WERI-Rb-1 (cell line): ENCODE measurements around the gene CNIH2.
"Not testable (repeated sequence)": the region's sequence is repeated elsewhere in the genome, so short reads cannot be mapped to it uniquely, and the experiment has no call there.

Experiments
- DNase-seq: peaks from one replicate; pipeline ENCODE4 v3.0.0-alpha.2; 2020
- H3K27ac ChIP-seq: fragments of 250-450 bp; sonication (Bioruptor Pico); 2 replicates; pipeline ENCODE4 v1.5.1; 2020; ENCODE audit warnings: mild to moderate bottlenecking, moderate library complexity
- H3K27me3 ChIP-seq: fragments of 250-450 bp; sonication (Bioruptor Pico); 2 replicates; pipeline ENCODE4 v1.5.1; 2021; ENCODE audit warnings: mild to moderate bottlenecking, low read depth, moderate library complexity; ENCODE audit not compliant: insufficient read depth, severe bottlenecking
- H3K36me3 ChIP-seq: fragments of 250-450 bp; sonication (Bioruptor Pico); 2 replicates; pipeline ENCODE4 v1.5.1; 2020; ENCODE audit warnings: mild to moderate bottlenecking, moderate library complexity
- H3K4me3 ChIP-seq: 2 replicates; pipeline ENCODE4 v1.5.1; 2011; ENCODE audit warnings: low read depth, mild to moderate bottlenecking, control low read depth, low read length
- H3K9me3 ChIP-seq: fragments of 250-450 bp; sonication (Bioruptor Pico); 2 replicates; pipeline ENCODE4 v1.5.1; 2021; ENCODE audit warnings: mild to moderate bottlenecking, moderate library complexity; ENCODE audit not compliant: severe bottlenecking
- TF ChIP-seq, protein P1 (sequence below): IDR thresholded peaks from 2 replicates; pipeline ENCODE4 v1.5.1; 2011; ENCODE audit warnings: low read depth, mild to moderate bottlenecking, control low read depth, inconsistent platforms, low read length

Gene CNIH2

DNA sequence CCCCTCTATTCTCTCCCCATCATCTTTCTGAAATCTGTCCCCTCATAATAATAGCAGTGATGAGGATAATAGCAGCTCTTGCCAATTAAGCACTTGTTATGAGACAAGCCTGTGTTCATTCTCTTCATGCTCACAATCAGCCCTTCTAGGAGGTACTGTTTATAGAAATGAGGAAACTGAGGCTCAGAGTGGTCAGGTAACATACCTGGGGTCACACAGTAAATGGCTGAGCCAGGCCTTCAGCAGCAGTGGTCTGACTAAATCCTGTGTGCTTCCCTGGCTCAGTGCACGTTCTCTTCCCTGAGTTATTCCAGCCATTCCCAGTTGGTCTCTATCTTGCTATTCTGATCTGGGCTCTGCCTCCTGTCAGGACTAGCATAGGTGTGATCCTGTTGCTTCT lies 3.8 kb upstream of the CNIH2 start:
- TF ChIP-seq, protein P1, sequence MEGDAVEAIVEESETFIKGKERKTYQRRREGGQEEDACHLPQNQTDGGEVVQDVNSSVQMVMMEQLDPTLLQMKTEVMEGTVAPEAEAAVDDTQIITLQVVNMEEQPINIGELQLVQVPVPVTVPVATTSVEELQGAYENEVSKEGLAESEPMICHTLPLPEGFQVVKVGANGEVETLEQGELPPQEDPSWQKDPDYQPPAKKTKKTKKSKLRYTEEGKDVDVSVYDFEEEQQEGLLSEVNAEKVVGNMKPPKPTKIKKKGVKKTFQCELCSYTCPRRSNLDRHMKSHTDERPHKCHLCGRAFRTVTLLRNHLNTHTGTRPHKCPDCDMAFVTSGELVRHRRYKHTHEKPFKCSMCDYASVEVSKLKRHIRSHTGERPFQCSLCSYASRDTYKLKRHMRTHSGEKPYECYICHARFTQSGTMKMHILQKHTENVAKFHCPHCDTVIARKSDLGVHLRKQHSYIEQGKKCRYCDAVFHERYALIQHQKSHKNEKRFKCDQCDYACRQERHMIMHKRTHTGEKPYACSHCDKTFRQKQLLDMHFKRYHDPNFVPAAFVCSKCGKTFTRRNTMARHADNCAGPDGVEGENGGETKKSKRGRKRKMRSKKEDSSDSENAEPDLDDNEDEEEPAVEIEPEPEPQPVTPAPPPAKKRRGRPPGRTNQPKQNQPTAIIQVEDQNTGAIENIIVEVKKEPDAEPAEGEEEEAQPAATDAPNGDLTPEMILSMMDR: no peak
- H3K9me3 ChIP-seq: no peaks in the 10 kb centered on the region
- no peak overlapping the region for H3K27ac ChIP-seq
- DNase-seq: no peak
- H3K27me3 ChIP-seq: no peaks in the 10 kb centered on the region
- peaks cover 50% of the 10 kb centered on the region for H3K36me3 ChIP-seq
- H3K4me3 ChIP-seq: no peak overlapping the region

DNA sequence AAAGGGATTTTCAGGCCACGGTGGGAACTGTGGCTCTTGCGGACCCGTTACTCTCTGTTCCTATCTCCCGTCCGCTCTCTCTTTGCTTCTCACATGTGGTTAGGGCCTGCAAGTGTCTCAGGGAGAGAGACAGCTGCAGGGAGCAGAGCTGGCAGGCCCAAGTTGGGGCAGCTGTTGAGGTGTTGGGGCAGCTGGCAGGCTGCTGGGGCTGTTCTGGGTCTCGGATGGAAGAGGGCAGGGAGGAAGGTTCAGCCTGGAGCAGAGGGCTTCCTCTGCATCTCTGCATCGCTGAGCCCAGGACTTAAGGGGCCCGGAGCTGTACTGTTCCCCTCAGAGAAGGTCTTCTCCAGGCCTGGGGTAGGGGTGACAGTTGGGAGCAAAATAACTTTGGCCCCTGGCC lies 2.6 kb upstream of the CNIH2 start:
- Histone ChIP-seq H3K4me3 (no peak overlapping the region), H3K36me3 (peaks cover 49% of the 10 kb centered on the region), H3K9me3 (no peaks in the 10 kb centered on the region), H3K27ac (no peak overlapping the region), H3K27me3 (no peaks in the 10 kb centered on the region)
- TF ChIP-seq, protein P1: no peak
- DNase-seq: no peak

DNA sequence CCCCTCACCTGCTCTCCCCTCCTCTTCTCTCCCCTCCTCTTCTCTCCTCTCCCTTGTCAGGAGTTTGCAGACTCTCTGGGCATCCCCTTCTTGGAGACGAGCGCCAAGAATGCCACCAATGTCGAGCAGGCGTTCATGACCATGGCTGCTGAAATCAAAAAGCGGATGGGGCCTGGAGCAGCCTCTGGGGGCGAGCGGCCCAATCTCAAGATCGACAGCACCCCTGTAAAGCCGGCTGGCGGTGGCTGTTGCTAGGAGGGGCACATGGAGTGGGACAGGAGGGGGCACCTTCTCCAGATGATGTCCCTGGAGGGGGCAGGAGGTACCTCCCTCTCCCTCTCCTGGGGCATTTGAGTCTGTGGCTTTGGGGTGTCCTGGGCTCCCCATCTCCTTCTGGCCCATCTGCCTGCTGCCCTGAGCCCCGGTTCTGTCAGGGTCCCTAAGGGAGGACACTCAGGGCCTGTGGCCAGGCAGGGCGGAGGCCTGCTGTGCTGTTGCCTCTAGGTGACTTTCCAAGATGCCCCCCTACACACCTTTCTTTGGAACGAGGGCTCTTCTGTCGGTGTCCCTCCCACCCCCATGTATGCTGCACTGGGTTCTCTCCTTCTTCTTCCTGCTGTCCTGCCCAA lies 1.9 kb upstream of the CNIH2 start:
- Histone ChIP-seq H3K9me3 (no peaks in the 10 kb centered on the region), H3K4me3 (no peak overlapping the region), H3K27me3 (no peaks in the 10 kb centered on the region), H3K36me3 (peaks cover 44% of the 10 kb centered on the region), H3K27ac (no peak overlapping the region)
- TF ChIP-seq, protein P1: no peak
- no peak for DNase-seq

DNA sequence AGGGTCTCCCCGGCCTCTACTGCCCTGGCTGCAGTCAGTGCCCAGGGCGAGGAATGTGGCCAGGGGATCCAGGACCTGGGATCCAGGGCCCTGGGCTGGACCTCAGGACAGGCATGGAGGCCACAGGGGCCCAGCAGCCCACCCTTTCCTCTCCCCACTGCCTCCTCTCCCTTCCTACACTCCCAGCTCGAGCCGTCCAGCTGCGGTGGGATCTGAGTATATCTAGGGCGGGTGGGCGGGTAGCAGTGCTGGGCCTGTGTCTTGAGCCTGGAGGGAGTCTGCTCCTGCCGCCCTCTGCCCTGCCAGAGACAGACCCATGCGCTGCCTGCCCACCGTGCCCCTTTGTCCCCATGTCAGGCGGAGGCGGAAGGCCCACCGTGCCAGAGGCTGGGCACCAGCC lies 1.4 kb upstream of the CNIH2 start:
- not testable (repeated sequence) for H3K4me3 ChIP-seq, DNase-seq, H3K27me3 ChIP-seq, H3K27ac ChIP-seq, H3K9me3 ChIP-seq
- peaks cover 42% of the 10 kb centered on the region for H3K36me3 ChIP-seq

DNA sequence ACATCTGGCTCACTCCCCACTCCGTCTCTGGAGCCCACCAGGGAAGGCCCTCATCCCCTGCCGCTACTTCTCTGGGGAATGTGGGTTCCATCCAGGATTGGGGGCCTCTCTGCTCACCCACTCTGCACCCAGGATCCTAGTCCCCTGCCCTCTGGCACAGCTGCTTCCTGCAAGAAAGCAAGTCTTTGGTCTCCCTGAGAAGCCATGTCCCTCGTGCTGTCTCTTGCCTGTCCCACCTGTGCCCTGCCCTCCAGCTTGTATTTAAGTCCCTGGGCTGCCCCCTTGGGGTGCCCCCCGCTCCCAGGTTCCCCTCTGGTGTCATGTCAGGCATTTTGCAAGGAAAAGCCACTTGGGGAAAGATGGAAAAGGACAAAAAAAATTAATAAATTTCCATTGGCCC lies 911 bp upstream of the CNIH2 start:
- not testable (repeated sequence) for DNase-seq, H3K27me3 ChIP-seq, H3K9me3 ChIP-seq, H3K4me3 ChIP-seq, H3K27ac ChIP-seq
- H3K36me3 ChIP-seq: peaks cover 38% of the 10 kb centered on the region

DNA sequence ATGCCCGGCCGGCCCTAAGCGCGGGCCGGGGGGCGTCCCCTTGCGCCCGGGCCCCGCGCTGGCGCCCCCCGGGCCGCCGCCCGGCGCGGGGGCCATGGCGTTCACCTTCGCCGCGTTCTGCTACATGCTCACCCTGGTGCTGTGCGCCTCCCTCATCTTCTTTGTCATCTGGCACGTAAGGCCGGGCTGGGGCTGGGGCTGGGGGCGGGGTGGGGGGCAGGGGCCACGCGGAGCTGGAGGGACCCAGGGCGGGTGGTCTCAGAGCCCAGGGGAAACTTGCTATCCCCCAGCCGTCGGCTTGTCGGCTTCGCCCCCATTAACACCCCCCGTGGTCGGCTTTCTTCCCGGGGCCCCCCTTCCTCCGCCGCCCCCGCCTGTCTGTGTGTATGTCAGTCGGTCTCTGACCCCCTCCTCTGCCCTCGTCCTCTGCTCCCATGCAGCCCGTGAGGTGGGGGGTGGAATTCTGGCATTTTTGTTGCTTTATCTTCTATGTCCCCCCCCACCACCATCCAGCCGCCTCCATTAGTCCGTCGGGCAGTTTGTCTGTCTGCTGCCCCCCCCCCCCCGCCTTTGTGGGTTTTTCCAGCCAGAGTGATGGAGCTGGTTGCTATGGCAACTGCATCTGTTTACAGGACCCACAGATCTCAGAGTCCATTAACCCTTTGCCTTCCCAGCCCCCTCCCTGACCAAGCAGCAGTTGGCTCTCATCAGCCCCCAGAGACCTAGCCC lies 552 bp downstream of the CNIH2 start:
- TF ChIP-seq, protein P1: no peak
- no peaks in the 10 kb centered on the region for H3K27me3 ChIP-seq
- H3K36me3 ChIP-seq: peaks cover 29% of the 10 kb centered on the region
- no peaks in the 10 kb centered on the region for H3K9me3 ChIP-seq
- DNase-seq: no peak
- peak overlapping the region; percentile 48 for H3K4me3 ChIP-seq
- no peak overlapping the region for H3K27ac ChIP-seq
